PC-3 (cell line): Measurements from ENCODE around the gene VARS2.

ENCODE experiments used
- CTCF ChIP-seq: fragments of 300-600 bp; sonication (generic); conservative IDR thresholded peaks from 2 replicates; pipeline ENCODE4 v1.5.1; 2017; ENCODE audit warnings: antibody characterized with exemption, low read depth, mild to moderate bottlenecking, low read length
- EZH2 ChIP-seq: fragments of 300-600 bp; sonication (generic); IDR thresholded peaks from one replicate; pipeline ENCODE4 v1.6.1; 2017; ENCODE audit warnings: antibody characterized with exemption, mild to moderate bottlenecking, low read length; ENCODE audit not compliant: unreplicated experiment
- EZH2phosphoT487 ChIP-seq: fragments of 300-600 bp; sonication (generic); IDR thresholded peaks from 2 replicates; pipeline ENCODE4 v1.6.1; 2018; ENCODE audit warnings: mild to moderate bottlenecking, antibody characterized with exemption, low read length, borderline replicate concordance

- TF ChIP-seq CTCF: no peak
- TF ChIP-seq EZH2: no peak
- TF ChIP-seq EZH2phosphoT487: no peak
These were observed 14.6 kb downstream of the VARS2 start for GRCh38 chr6:30928677-30929076.
